Peyer's patch (tissue), 4 donors: ENCODE results near the gene MTFP1.
"Not testable (repeated sequence)": the region's sequence is repeated elsewhere in the genome, so short reads cannot be mapped to it uniquely, and the experiment has no call there.

Source experiments
- POLR2A ChIP-seq, 2 donors: fragments of 450-650 bp; IDR thresholded peaks; one replicate each; pipeline ENCODE4 v1.5.1; 2017; ENCODE audit warnings: antibody characterized with exemption in 2 of 2, mild to moderate bottlenecking in 2 of 2, moderate library complexity in 2 of 2
- TF ChIP-seq, protein P1 (sequence below), 6 experiments: fragments of 450-650 bp in 4 of 6; fragments of 200-600 bp in 2 of 6; sonication (generic) in 1 of 6; IDR thresholded peaks; one replicate each; pipeline ENCODE4 v1.5.1; 2017 to 2019; ENCODE audit warnings: antibody characterized with exemption in 6 of 6, mild to moderate bottlenecking in 3 of 6, moderate library complexity in 1 of 6

DNA sequence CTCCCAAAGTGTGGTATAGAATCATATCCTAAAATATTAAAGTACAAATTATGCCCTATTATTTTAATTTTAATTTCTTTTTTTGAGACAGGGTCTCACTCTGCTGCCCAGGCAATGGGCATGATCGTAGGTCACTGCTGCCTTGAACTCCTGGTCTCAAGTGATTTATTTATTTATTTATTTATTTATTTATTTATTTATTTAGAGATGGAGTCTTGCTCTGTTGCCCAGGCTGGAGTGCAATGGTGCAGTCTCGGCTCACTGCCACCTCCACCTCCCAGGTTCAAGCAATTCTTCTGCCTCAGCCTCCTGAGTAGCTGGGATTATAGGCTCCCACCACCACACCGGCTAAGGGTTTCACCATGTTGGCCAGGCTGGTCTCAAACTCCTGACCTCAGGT is 24.5 kb upstream of the MTFP1 start:
- TF ChIP-seq, protein P1, sequence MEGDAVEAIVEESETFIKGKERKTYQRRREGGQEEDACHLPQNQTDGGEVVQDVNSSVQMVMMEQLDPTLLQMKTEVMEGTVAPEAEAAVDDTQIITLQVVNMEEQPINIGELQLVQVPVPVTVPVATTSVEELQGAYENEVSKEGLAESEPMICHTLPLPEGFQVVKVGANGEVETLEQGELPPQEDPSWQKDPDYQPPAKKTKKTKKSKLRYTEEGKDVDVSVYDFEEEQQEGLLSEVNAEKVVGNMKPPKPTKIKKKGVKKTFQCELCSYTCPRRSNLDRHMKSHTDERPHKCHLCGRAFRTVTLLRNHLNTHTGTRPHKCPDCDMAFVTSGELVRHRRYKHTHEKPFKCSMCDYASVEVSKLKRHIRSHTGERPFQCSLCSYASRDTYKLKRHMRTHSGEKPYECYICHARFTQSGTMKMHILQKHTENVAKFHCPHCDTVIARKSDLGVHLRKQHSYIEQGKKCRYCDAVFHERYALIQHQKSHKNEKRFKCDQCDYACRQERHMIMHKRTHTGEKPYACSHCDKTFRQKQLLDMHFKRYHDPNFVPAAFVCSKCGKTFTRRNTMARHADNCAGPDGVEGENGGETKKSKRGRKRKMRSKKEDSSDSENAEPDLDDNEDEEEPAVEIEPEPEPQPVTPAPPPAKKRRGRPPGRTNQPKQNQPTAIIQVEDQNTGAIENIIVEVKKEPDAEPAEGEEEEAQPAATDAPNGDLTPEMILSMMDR (IDR thresholded peaks at IDR 0.05): not testable (repeated sequence)
- not testable (repeated sequence) for TF ChIP-seq POLR2A (IDR thresholded peaks at IDR 0.05)
